Measurements from ENCODE around the gene DDX42.

The DDX42 gene, protein sequence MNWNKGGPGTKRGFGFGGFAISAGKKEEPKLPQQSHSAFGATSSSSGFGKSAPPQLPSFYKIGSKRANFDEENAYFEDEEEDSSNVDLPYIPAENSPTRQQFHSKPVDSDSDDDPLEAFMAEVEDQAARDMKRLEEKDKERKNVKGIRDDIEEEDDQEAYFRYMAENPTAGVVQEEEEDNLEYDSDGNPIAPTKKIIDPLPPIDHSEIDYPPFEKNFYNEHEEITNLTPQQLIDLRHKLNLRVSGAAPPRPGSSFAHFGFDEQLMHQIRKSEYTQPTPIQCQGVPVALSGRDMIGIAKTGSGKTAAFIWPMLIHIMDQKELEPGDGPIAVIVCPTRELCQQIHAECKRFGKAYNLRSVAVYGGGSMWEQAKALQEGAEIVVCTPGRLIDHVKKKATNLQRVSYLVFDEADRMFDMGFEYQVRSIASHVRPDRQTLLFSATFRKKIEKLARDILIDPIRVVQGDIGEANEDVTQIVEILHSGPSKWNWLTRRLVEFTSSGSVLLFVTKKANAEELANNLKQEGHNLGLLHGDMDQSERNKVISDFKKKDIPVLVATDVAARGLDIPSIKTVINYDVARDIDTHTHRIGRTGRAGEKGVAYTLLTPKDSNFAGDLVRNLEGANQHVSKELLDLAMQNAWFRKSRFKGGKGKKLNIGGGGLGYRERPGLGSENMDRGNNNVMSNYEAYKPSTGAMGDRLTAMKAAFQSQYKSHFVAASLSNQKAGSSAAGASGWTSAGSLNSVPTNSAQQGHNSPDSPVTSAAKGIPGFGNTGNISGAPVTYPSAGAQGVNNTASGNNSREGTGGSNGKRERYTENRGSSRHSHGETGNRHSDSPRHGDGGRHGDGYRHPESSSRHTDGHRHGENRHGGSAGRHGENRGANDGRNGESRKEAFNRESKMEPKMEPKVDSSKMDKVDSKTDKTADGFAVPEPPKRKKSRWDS

GRCh38 chr17:63774141-63774968 lies at the start of gene DDX42:
Gene DDX42, plus strand, starts transcription at chr17:63774170. Its CDS starts 12,880 bp downstream, at chr17:63787050.
- DNase-seq (ENCODE audit: low read depth in 1 of 2, low spot score in 1 of 2): peak; percentile 19 to 90

GRCh38 chr17:63735691-63736090 lies 38.3 kb upstream of the DDX42 start:
- no peak for DNase-seq (ENCODE audit: low read depth in 1 of 2, low spot score in 1 of 2)

- DNase-seq (ENCODE audit: low read depth in 1 of 2, low spot score in 1 of 2): no peak
These were observed 33.4 kb upstream of the DDX42 start for GRCh38 chr17:63740464-63741142.

GRCh38 chr17:63741143-63741407 lies 32.9 kb upstream of the DDX42 start:
- no peak for DNase-seq (ENCODE audit: low read depth in 1 of 2, low spot score in 1 of 2)

GRCh38 chr17:63741408-63742173 lies 32.4 kb upstream of the DDX42 start, which contains the start of gene STRADA:
Gene STRADA, minus strand, starts transcription at chr17:63741799. Its CDS starts 13,430 bp downstream, at chr17:63728369.
- DNase-seq (ENCODE audit: low read depth in 1 of 2, low spot score in 1 of 2): peak; percentile 95 to 98

- no peak for DNase-seq (ENCODE audit: low read depth in 1 of 2, low spot score in 1 of 2)
These were observed 22.2 kb upstream of the DDX42 start for GRCh38 chr17:63751806-63752205.

DNA sequence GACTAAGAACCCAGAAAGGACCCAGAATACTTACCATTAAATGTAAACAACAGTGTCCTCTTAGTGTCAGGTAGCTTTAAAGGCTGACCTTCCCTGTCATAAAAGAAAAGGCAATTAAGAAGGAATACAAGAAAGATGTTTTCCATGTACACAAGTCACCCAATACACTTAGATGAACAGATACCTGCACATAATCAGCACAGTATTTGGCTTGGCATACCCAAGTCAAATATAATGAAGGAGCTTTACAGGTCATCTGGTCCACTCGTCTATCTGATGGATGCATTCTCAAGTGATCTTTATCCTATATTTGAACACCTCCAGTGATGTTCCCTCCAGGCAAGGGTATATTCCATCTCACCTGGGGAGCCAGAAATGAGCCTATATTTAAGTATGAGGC lies 21.3 kb upstream of the DDX42 start:
- no peak for DNase-seq (ENCODE audit: low read depth in 1 of 2, low spot score in 1 of 2)

- DNase-seq (ENCODE audit: low read depth in 1 of 2, low spot score in 1 of 2): no peak
These were observed 20.8 kb upstream of the DDX42 start for GRCh38 chr17:63753215-63753614.

- DNase-seq (ENCODE audit: low read depth in 1 of 2, low spot score in 1 of 2): no peak
These were observed 19.9 kb upstream of the DDX42 start for GRCh38 chr17:63754046-63754445.

- DNase-seq (ENCODE audit: low read depth in 1 of 2, low spot score in 1 of 2): no peak
These were observed 15.5 kb upstream of the DDX42 start for GRCh38 chr17:63758428-63758827.

DNA sequence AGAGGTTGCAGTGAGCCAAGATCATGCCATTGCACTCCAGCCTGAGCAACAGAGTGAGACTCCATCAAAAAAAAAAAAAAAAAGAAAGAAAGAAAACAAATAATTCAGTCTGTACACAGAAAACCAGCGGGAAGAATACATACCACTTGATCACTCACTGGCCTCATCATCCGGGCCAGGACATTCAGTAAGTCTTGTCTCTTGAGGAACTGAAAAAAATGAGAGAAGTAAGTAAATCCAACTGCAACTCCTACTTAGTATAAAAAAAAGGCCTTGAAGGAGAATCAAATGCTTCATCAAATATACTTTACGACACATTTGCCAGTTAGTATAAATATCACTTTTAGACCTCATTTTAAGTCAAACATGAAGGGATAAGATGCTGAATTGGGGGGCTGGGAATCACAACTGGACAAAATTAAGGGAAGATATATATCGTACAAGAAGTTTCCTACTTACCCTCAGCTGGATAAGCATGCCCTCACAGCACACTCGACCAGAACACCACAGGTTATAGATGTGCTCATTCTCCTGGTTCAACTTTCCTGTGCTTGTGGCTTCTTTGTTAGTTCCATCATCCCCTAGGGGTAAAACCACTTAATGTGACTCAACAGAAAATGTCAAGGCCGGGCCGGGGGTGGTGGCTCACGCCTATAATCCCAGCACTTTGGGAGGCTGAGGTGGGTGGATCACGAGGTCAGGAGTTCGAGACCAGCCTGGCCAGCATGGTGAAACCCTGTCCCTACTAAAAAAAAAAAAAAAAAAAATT lies 13.0 kb upstream of the DDX42 start:
- no peak for DNase-seq (ENCODE audit: low read depth in 1 of 2, low spot score in 1 of 2)

DNA sequence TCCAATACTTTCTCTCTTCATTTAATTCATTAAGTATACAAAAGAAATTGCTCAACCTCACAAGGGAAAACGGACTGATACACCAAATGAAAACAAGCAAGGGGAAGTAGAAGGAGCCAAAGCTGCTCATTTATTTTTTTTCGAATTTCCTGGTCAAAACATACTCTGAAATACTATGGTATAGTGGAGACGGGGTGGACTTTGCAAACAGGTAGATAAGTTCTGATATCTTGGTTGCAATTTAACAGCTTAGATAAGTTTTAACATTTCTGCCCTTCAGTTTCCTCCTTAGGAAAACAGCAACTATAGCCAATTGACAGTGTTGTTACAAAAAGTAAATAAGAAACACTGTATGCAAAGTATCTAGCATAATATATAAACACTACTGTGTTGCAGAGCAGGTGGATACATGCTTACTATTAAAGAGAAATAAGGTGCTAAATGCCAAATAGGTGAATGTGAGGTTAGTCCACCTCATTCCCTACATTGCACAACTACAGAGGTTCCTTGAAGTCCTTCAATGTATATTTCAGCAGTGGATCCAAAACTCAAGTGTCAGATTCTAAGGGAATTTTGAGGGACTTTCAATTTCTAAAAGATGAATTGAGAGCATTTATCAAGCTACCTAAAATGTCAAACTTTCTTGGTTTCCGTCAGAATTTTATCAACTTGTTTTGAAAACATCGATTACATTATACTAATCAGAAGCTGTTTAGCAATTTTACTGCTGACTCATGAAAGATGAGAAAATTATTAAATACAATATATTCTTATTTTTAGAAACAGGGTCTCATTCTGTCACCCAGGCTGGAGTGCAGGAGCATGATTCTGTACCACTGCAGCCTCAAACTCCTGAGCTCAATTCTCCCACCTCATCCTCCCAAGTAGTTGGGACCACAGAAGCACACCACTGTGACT lies 11.6 kb upstream of the DDX42 start:
- no peak for DNase-seq (ENCODE audit: low read depth in 1 of 2, low spot score in 1 of 2)

DNA sequence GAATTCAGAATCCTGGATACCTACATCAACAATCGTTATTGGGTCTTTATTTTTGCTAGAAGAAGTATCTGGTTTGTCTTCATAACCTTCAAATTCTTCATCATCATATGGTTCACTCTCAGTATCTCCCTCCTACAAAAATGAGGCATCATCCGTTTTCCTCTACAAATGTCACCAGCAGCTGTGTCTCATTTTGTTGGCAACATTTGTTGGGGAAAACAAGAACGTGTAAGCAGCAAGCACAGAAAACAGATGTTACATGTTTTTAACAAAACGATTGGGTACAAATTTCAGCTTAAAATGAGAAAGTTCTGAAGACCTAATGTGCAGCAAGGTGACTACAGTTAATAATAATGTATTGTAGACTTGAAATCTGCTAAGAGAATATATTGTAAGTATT lies 9.3 kb upstream of the DDX42 start:
- no peak for DNase-seq (ENCODE audit: low read depth in 1 of 2, low spot score in 1 of 2)

- DNase-seq (ENCODE audit: low read depth in 1 of 2, low spot score in 1 of 2): no peak
These were observed 7.2 kb upstream of the DDX42 start for GRCh38 chr17:63766754-63767153.

- no peak for DNase-seq (ENCODE audit: low read depth in 1 of 2, low spot score in 1 of 2)
These were observed 5.5 kb upstream of the DDX42 start for GRCh38 chr17:63768433-63768832.

GRCh38 chr17:63772801-63773271 lies 1.1 kb upstream of the DDX42 start:
- DNase-seq (ENCODE audit: low read depth in 1 of 2, low spot score in 1 of 2): no peak

- DNase-seq (ENCODE audit: low read depth in 1 of 2, low spot score in 1 of 2): peak; percentile 97 to 98
These were observed 464 bp upstream of the DDX42 start, which contains the start of gene CCDC47 for GRCh38 chr17:63773272-63774140. Gene CCDC47, minus strand, starts transcription at chr17:63773597. Its CDS starts 7,422 bp downstream, at chr17:63766175.
